MM.1S (cell line): ENCODE results near the gene DSCAML1.

Source experiments
- CTCF ChIP-seq: fragments of 300-600 bp; sonication (generic); IDR thresholded peaks from 2 replicates; pipeline ENCODE4 v1.5.1; 2016; ENCODE audit warnings: antibody characterized with exemption, low read length, mixed read lengths
- EZH2 ChIP-seq: fragments of 300-600 bp; sonication (generic); optimal IDR thresholded peaks from 2 replicates; pipeline ENCODE3; 2017; ENCODE audit warnings: low read depth, mild to moderate bottlenecking, antibody characterized with exemption, low read length, mixed read lengths
- EZH2phosphoT487 ChIP-seq: fragments of 300-600 bp; sonication (generic); IDR thresholded peaks from 2 replicates; pipeline ENCODE4 v1.6.1; 2018; ENCODE audit warnings: antibody characterized with exemption, low read length

DNA sequence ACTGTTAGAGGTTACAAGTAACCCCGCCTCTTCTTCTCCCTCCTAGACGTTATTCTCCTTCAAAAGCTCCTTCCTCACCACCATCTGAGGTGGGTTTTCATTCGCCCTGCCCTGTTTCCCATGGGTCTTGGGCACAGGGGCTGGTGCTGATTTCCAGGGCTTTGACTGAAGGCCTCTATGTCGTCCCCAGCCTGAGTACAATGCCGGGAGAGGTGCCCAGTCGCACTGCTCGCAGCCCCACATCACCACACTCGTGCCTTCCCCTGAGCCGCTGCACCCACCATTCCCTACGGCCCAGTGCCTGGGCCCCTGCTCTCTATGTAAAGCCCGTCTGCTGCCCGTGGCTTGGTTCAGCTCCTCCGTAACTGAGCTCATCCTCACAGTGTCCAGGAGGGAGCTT lies 169.8 kb downstream of the DSCAML1 start:
- no peak for TF ChIP-seq CTCF
- no peak for TF ChIP-seq EZH2phosphoT487
- no peak for TF ChIP-seq EZH2
